ENCODE data around the gene FBXL17.

Gene FBXL17

DNA sequence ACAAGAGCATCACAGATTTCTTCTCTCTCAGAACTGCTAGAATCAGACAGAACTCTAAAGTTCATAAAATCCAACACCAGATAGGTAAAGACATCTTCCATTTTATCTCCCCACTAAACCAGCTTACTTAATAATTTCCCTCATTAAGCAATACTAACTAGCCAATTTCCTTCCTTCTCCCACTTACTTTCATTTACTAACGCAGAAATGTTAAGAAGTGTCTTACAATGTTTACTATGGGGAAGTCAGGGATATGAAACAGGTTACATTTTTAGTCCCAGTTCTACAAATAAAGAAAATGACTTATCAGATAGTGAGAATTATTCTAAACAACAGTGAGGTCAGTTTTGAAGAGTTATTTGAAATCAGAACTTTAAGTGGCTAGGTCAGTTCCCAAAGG lies 236.5 kb downstream of the FBXL17 start:
- no peak for DNase-seq

- DNase-seq: no peak
Observed at GRCh38 chr5:108144332-108144731, 237.6 kb downstream of the FBXL17 start.

GRCh38 chr5:108143581-108143980 lies 238.3 kb downstream of the FBXL17 start:
- no peak for DNase-seq

- no peak for DNase-seq
Observed at GRCh38 chr5:108141676-108142075, 240.2 kb downstream of the FBXL17 start.

DNA sequence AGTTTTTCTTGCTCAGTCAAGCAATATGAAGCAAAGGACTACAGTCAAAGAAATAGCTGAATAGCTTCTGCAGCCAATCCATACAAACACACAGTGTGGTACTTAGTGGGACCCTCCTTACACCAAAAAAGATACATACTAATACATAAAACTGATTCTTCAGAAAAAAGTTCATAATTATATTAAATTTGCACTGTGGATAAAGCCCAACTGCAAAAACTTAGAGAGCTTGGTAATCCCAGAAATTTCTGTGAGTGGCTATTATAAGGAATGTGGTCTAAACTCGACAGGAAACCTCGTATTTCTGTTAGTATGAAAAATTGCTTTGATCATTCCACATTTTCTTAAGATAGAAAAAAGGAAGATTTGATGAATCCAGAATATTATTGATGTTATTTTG lies 245.4 kb downstream of the FBXL17 start:
- no peak for DNase-seq

GRCh38 chr5:108129129-108129528 lies 252.8 kb downstream of the FBXL17 start:
- no peak for DNase-seq

- no peak for DNase-seq
Observed at GRCh38 chr5:108125771-108126511, 256.0 kb downstream of the FBXL17 start.

DNA sequence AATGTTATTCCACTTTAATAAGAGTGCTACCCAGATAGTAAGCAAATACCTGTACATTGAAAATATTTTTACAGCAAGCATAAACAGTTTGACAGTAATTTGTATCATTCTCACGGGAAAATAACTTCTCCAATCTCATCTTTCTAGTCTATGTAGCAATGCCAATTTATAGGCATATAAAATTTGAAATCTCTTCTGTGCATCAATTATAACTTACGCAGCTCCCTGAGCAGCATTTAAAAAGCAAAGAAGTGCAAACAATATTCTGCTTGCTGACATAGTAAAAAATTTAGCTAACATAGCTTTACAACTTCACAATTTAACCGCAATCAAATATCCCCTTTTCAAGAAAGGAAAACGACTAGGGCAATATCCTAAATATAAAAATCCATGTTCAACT lies 257.3 kb downstream of the FBXL17 start:
- no peak for DNase-seq

GRCh38 chr5:108122702-108123101 lies 259.2 kb downstream of the FBXL17 start:
- DNase-seq: no peak

GRCh38 chr5:108118813-108119514 lies 262.9 kb downstream of the FBXL17 start:
- DNase-seq: no peak

DNA sequence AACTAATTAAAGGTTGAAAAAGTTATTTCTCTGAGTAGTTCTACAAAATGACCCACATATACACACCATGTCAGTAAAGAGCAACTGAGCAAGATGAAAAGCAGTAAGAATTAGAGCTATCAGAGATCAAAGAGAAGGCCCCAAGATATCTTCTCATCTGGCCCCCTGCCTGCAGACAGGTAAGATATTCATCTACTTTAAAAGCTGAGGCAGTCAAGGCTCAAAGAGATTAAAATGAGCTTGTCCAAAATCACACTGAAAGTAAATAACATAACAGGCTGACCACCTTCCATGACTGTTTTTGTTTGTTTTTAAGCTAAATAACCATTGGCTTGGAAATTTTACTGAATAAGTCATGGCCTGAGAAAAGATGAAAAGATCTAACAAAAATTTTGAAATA lies 266.2 kb downstream of the FBXL17 start:
- no peak for DNase-seq

- DNase-seq: no peak
Observed at GRCh38 chr5:108113950-108114349, 267.9 kb downstream of the FBXL17 start.

GRCh38 chr5:108111736-108112135 lies 270.2 kb downstream of the FBXL17 start:
- DNase-seq: no peak

DNA sequence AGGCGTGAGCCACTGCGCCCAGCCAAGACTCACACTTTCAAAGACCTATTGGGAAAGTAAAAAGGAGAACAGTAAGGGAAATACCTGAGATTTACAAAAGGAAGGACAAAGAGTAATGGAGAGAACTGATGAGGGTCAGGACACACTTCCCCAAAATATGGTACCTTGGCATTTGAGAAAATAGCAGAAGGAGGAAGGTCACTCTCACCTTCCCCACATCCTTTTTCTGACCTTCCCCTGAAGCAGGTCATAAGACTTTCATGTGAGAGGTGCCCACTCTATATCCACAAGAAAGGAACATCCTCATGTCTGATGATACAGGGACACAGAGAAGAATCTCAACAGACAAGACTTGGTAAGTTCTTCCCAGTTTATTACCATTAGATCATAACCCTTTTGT lies 272.8 kb downstream of the FBXL17 start:
- DNase-seq: no peak

- DNase-seq: no peak
Observed at GRCh38 chr5:108104448-108104847, 277.4 kb downstream of the FBXL17 start.

- no peak for DNase-seq
Observed at GRCh38 chr5:108102463-108102862, 279.4 kb downstream of the FBXL17 start.

- no peak for DNase-seq
Observed at GRCh38 chr5:108101821-108102220, 280.1 kb downstream of the FBXL17 start.

DNA sequence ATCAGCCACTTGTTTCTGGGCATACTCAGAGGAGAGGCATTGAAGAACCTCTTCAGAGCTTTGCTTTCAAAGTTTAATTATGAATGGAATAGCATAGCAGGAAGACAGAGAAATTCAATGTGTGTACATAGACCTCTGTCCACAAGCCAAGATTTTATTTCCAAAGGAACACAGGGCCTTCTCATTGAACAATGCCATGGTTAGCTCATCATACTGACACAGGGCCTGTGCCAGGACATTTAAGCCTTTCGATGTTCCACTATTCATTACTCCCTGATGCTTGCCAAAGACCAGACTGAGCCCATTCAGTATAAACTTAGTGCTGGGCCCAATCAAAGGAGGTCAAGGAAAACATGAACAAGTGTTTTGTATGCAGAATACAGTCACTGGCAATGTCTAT lies 280.8 kb downstream of the FBXL17 start:
- no peak for DNase-seq

GRCh38 chr5:108094800-108095199 lies 287.1 kb downstream of the FBXL17 start:
- no peak for DNase-seq

DNA sequence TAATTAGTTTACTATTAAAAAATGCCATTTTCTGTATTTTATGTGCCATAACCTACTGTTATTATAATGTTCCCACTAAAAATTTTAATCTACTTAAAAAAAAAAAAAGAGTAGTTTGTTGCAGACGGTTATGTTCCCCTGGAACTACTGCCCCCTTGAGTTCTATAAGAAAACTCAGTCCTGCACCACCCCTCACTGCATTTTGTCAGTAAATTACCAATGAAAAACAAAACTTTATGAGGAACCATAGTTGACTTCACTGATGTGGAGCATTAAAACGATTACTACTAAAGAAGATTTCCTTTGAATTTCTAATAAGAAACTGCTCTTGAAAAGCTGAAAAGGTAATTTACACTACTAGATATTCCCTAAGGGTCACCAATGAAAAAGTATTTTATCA lies 288.7 kb downstream of the FBXL17 start:
- no peak for DNase-seq

- DNase-seq: no peak
Observed at GRCh38 chr5:108090946-108091345, 291.0 kb downstream of the FBXL17 start.

- no peak for DNase-seq
Observed at GRCh38 chr5:108084105-108084504, 297.8 kb downstream of the FBXL17 start.

DNA sequence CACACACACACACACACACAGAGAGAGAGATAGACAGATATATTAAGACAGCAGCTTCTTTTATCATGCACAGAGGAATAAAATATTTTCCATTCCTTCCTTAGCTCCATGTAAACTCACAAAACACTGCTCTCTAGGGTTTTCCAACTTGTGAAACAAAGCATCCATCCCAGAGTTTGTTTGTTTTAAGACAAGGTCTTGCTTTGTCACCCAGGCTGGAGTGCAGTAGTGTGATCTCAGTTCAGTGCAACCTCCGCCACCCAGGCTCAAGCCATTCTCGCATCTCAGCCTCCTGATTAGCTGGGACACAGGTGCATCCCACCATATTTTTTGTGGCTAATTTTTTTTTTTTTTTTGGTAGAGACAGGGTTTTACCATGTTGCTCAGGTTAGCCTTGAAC lies 298.7 kb downstream of the FBXL17 start:
- no peak for DNase-seq

DNA sequence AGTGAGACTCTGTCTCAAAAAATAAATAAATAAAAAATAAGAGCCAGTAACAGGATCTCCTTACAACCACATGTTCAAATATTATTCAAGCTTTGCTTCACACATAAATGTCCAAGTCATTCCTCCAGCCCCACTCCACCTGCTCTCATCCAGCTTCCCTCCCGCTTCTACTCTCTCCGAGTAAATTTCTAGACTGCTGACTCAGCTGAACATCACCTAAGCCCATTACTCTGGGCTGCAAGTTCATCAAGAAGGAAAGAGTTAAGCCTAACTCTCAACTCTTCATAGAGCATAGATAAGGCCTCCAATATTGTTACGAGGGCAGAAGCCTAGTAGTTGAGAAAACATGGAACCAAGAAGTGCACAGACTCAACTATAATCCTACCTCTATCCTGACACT lies 300.2 kb downstream of the FBXL17 start:
- no peak for DNase-seq

- no peak for DNase-seq
Observed at GRCh38 chr5:108079753-108080152, 302.1 kb downstream of the FBXL17 start.
